Gastroesophageal sphincter (tissue), 4 donors: ENCODE measurements around the gene GASK1A. TPM values are rescaled to one million over a fixed set of nuclear protein-coding genes. Genes with fewer than 3 reads are reported as not detected.

ENCODE experiments used
- ATAC-seq: fragments of 150-250 bp; one replicate; pipeline ENCODE4 v1.9.1; 2016; ENCODE audit warnings: mild to moderate bottlenecking, moderate library complexity
- H3K27ac ChIP-seq, 4 donors: fragments of 200-600 bp; sonication (generic) in 3 of 4; 1 replicate in 3 of 4; 2 replicates in 1 of 4; pipeline ENCODE4 v1.5.1; 2016 to 2019
- H3K27me3 ChIP-seq: fragments of 200-600 bp; sonication (generic); one replicate; pipeline ENCODE4 v1.5.1; 2019
- H3K36me3 ChIP-seq, 2 donors: fragments of 200-600 bp; sonication (generic); one replicate each; pipeline ENCODE4 v1.5.1; 2019; ENCODE audit warnings: control low read depth in 1 of 2
- H3K4me1 ChIP-seq, 3 donors: fragments of 200-600 bp; sonication (generic); 1 replicate in 2 of 3; 2 replicates in 1 of 3; pipeline ENCODE4 v1.5.1; 2016 to 2019; ENCODE audit warnings: control low read depth in 2 of 3
- H3K4me3 ChIP-seq, 2 donors: fragments of 200-600 bp; sonication (generic); one replicate each; pipeline ENCODE4 v1.5.1; 2019; ENCODE audit warnings: mild to moderate bottlenecking in 1 of 2, moderate library complexity in 1 of 2
- H3K9me3 ChIP-seq, 3 donors: fragments of 200-600 bp; sonication (generic); one replicate each; pipeline ENCODE4 v1.5.1; 2017 to 2019; ENCODE audit warnings: control low read depth in 2 of 3
- EP300 ChIP-seq: sonication (generic); formaldehyde crosslinking; IDR thresholded peaks from one replicate; pipeline ENCODE4 v1.6.1; 2017; ENCODE audit warnings: antibody characterized with exemption, mild to moderate bottlenecking
- POLR2A ChIP-seq, 2 donors: fragments of 450-650 bp; IDR thresholded peaks; one replicate each; pipeline ENCODE4 v1.6.1; 2017; ENCODE audit warnings: antibody characterized with exemption in 2 of 2, mild to moderate bottlenecking in 2 of 2, moderate library complexity in 1 of 2
- POLR2AphosphoS5 ChIP-seq: sonication (generic); formaldehyde crosslinking; IDR thresholded peaks from one replicate; pipeline ENCODE4 v1.6.1; 2017; ENCODE audit warnings: antibody characterized with exemption
- WGBS, 2 donors: methylation state at CpG; one replicate each; pipeline ENCODE4 v1.1.5; 2018; ENCODE audit warnings: low coverage in 1 of 2; 5-methylcytosine and 5-hydroxymethylcytosine counted together
- total RNA-seq, 4 donors: library from RNA; depleted of rRNA; stranded (reverse); fragments of >200 nt; gene quantifications; one replicate each; pipeline ENCODE4 v1.1.0, GENCODE V29; 2016
- TF ChIP-seq, protein P1 (sequence below), 4 experiments: fragments of 200-600 bp in 2 of 4; fragments of 450-650 bp in 2 of 4; sonication (generic) in 1 of 4; IDR thresholded peaks; one replicate each; pipeline ENCODE4 v1.5.1; 2017 to 2019; ENCODE audit warnings: antibody characterized with exemption in 4 of 4, mild to moderate bottlenecking in 2 of 4, moderate library complexity in 2 of 4

Gene GASK1A
- total RNA-seq, 4 donors from 2014 or later = 11.5 to 49.3 (median 24.2) TPM

DNA sequence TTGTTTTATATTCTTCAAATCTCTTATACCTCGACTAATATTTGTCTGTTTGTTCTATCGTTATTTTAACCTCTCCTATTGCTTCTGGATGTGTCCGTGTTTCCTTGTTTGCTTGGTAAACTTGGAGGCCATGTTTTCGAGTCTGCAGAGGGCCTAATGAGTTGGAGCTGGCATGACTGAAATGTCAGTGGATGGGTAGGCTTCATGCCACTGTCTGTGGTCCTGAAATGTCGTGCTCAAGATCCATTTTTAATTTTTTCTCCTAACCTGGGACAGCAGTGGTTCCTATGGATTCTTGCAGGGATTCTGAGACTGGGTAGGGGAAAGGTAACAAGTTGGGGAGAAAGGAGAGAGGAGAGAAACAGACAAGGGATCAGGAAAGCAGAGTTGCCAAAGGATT lies 18.8 kb upstream of the GASK1A start:
- peaks cover 3 to 11% (median 4%) of the 10 kb centered on the region in 3 donors for H3K4me1 ChIP-seq
- no peak for ATAC-seq
- H3K27me3 ChIP-seq = no peaks in the 10 kb centered on the region
- H3K9me3 ChIP-seq = no peaks in the 10 kb centered on the region
- no peak overlapping the region for H3K4me3 ChIP-seq
- no peak overlapping the region for H3K27ac ChIP-seq
- no peaks in the 10 kb centered on the region for H3K36me3 ChIP-seq
- 73% methylated on average over 4 to 5 of the region's 5 CpGs for WGBS, 2 donors
- no peak for TF ChIP-seq POLR2A (IDR thresholded peaks at IDR 0.05)
- no peak for TF ChIP-seq POLR2AphosphoS5
- TF ChIP-seq EP300 = no peak
- TF ChIP-seq, protein P1, sequence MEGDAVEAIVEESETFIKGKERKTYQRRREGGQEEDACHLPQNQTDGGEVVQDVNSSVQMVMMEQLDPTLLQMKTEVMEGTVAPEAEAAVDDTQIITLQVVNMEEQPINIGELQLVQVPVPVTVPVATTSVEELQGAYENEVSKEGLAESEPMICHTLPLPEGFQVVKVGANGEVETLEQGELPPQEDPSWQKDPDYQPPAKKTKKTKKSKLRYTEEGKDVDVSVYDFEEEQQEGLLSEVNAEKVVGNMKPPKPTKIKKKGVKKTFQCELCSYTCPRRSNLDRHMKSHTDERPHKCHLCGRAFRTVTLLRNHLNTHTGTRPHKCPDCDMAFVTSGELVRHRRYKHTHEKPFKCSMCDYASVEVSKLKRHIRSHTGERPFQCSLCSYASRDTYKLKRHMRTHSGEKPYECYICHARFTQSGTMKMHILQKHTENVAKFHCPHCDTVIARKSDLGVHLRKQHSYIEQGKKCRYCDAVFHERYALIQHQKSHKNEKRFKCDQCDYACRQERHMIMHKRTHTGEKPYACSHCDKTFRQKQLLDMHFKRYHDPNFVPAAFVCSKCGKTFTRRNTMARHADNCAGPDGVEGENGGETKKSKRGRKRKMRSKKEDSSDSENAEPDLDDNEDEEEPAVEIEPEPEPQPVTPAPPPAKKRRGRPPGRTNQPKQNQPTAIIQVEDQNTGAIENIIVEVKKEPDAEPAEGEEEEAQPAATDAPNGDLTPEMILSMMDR (IDR thresholded peaks at IDR 0.05) = no peak

- no peak overlapping the region for H3K27ac ChIP-seq
- H3K36me3 ChIP-seq = no peaks in the 10 kb centered on the region
- H3K9me3 ChIP-seq = no peaks in the 10 kb centered on the region
- peaks cover 3 to 11% (median 4%) of the 10 kb centered on the region in 3 donors for H3K4me1 ChIP-seq
- TF ChIP-seq EP300 = no peak
- no peak for TF ChIP-seq POLR2A (IDR thresholded peaks at IDR 0.05)
- TF ChIP-seq POLR2AphosphoS5 = no peak
- 92 to 100% methylated on average over 1 of the region's 1 CpG for WGBS, 2 donors
- no peak overlapping the region for H3K4me3 ChIP-seq
- ATAC-seq = no peak
- no peaks in the 10 kb centered on the region for H3K27me3 ChIP-seq
These were observed 18.3 kb upstream of the GASK1A start for GRCh38 chr3:42960786-42961185.

GRCh38 chr3:42961633-42962032 lies 17.5 kb upstream of the GASK1A start:
- Histone ChIP-seq H3K9me3 (no peaks in the 10 kb centered on the region), H3K36me3 (no peaks in the 10 kb centered on the region), H3K4me1 (peaks cover 3 to 11% (median 4%) of the 10 kb centered on the region in 3 donors), H3K27me3 (no peaks in the 10 kb centered on the region), H3K4me3 (no peak overlapping the region), H3K27ac (no peak overlapping the region)
- 0 to 4% methylated on average over 3 to 4 of the region's 4 CpGs for WGBS, 2 donors
- ATAC-seq = peak; percentile 77
- no peak for TF ChIP-seq EP300
- TF ChIP-seq, protein P1 (IDR thresholded peaks at IDR 0.05) = peak; percentile 44 to 83 (median 76)
- TF ChIP-seq POLR2A (IDR thresholded peaks at IDR 0.05) = no peak
- TF ChIP-seq POLR2AphosphoS5 = peak; percentile 38

GRCh38 chr3:42963269-42963668 lies 15.8 kb upstream of the GASK1A start:
- Histone ChIP-seq H3K4me1 (peaks cover 3 to 11% (median 4%) of the 10 kb centered on the region in 3 donors), H3K36me3 (no peaks in the 10 kb centered on the region), H3K27ac (no peak overlapping the region), H3K9me3 (no peaks in the 10 kb centered on the region), H3K27me3 (no peaks in the 10 kb centered on the region), H3K4me3 (no peak overlapping the region)
- WGBS, 2 donors = 46 to 58% methylated on average over 2 of the region's 2 CpGs
- no peak for ATAC-seq
- TF ChIP-seq POLR2A (IDR thresholded peaks at IDR 0.05) = no peak
- TF ChIP-seq, protein P1 (IDR thresholded peaks at IDR 0.05) = no peak

GRCh38 chr3:42964266-42964665 lies 14.8 kb upstream of the GASK1A start:
- no peaks in the 10 kb centered on the region for H3K36me3 ChIP-seq
- no peak for ATAC-seq
- H3K9me3 ChIP-seq = no peaks in the 10 kb centered on the region
- TF ChIP-seq POLR2AphosphoS5 = no peak
- no peak for TF ChIP-seq POLR2A (IDR thresholded peaks at IDR 0.05)
- H3K27me3 ChIP-seq = no peaks in the 10 kb centered on the region
- H3K4me1 ChIP-seq = peaks cover 3 to 11% (median 4%) of the 10 kb centered on the region in 3 donors
- 82 to 89% methylated on average over 4 of the region's 4 CpGs for WGBS, 2 donors
- H3K27ac ChIP-seq = no peak overlapping the region
- no peak overlapping the region for H3K4me3 ChIP-seq

DNA sequence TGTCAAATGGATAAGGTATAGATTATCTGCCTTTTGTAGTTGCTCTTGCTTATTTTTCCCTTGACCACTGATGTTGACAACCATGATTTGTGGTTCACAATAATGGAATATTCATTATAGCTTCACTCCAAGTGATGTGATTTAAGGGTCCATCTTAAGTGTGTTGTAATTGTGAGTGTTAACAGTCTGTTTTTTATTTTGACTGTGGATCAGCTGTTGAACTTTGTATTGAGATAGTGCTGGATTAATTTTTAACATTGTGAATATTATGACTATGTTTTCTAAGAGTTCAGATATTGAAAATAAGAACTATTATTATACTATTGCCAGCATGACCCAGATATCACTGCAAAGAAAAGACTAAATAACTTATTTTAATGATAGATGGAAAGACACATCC lies 8.6 kb upstream of the GASK1A start:
- Histone ChIP-seq H3K27ac (no peak overlapping the region), H3K4me1 (no peaks in the 10 kb centered on the region), H3K4me3 (no peak overlapping the region), H3K27me3 (no peaks in the 10 kb centered on the region), H3K9me3 (peaks cover 0 to 7% (median 0%) of the 10 kb centered on the region in 3 donors), H3K36me3 (no peaks in the 10 kb centered on the region)
- ATAC-seq = no peak
- TF ChIP-seq POLR2AphosphoS5 = no peak
- no peak for TF ChIP-seq POLR2A (IDR thresholded peaks at IDR 0.05)
- TF ChIP-seq, protein P1 (IDR thresholded peaks at IDR 0.05) = no peak
- TF ChIP-seq EP300 = no peak
